ENCODE results near the gene PLCB1. TPM values are rescaled to one million over a fixed set of nuclear protein-coding genes. Genes with fewer than 3 reads are reported as not detected.

PLCB1 gene
- total RNA-seq, 2 experiments from 2014 or later, result 3.1 to 3.6 TPM

DNA sequence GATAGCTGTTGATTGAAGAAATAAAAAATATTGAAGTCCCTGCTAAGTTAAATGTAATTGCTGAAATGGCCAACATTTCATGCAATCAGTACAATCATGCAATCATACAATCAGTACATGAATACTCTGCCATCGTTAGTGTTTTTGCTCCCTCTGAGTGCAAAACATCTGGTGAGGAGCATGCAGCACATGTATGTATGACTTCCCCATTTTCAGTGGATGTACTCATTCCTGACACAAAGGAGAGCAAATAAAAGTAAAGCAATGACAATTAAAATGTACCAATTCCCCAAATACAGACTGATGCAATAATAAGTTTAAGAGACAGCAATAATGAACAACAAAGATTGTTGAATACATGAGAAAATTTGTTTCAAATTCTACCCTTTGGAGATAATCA, 140.7 kb downstream of the PLCB1 start:
- peaks cover 37% of the 10 kb centered on the region for H3K4me1 Mint-ChIP-seq (ENCODE audit: low read depth)
- no peak overlapping the region for H3K4me3 Mint-ChIP-seq
- H3K9me3 Mint-ChIP-seq, result no peaks in the 10 kb centered on the region
- ChIA-PET CTCF (interaction anchor here (0.9 kb wide), 1 partner anchor 34 kb away, joined by 3 read pairs; no protein-coding TSS in a partner anchor), POLR2A (no interaction called here)
- H3K27me3 Mint-ChIP-seq, result peaks cover 6% of the 10 kb centered on the region
- no peak for TF ChIP-seq CTCF (IDR thresholded peaks at IDR 0.05)
- no peak overlapping the region for H3K27ac Mint-ChIP-seq
- intact Hi-C loops (cut with micrococcal nuclease), result no loop called here
- DNase-seq (no peak), ATAC-seq (no peak)
- no peaks in the 10 kb centered on the region for H3K36me3 Mint-ChIP-seq (ENCODE audit: low read depth)

DNA sequence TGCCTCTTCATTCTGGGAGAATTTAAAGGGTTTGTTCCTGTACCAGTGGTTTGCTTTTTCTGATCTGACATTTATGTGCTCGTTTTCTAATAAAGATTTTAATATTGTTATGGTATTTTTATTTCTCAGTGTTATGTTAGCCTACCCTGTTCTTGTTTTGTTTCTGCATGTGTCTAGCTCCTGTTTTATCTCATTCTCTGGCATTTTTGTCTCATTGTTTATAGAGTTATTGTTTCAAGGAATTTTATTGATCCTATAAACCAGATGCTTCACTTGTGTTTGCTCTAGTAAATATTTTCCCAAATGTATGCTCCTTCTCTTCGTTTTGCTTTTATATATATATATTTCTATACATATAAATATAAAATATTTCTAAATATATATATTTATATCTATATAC, 152.8 kb downstream of the PLCB1 start:
- ChIA-PET POLR2A (interaction anchor here (0.8 kb wide), 1 partner anchor 57 kb away, joined by 4 read pairs; no protein-coding TSS in a partner anchor), CTCF (interaction anchor here (0.9 to 1.1 kb wide), 2 partner anchors 153 to 241 kb away, joined by 3 to 4 read pairs; partner anchors contain the start of gene PLCB1)
- H3K27ac Mint-ChIP-seq, result no peak overlapping the region
- H3K9me3 Mint-ChIP-seq, result no peaks in the 10 kb centered on the region
- DNase-seq (no peak), ATAC-seq (no peak)
- H3K27me3 Mint-ChIP-seq, result no peaks in the 10 kb centered on the region
- no peak overlapping the region for H3K4me3 Mint-ChIP-seq
- TF ChIP-seq CTCF (IDR thresholded peaks at IDR 0.05), result no peak
- intact Hi-C loops (cut with micrococcal nuclease), result no loop called here
- H3K36me3 Mint-ChIP-seq (ENCODE audit: low read depth), result no peaks in the 10 kb centered on the region
- no peaks in the 10 kb centered on the region for H3K4me1 Mint-ChIP-seq (ENCODE audit: low read depth)

- ChIA-PET POLR2A (interaction anchor here (1.5 kb wide), 1 partner anchor 13 kb away, joined by 5 read pairs; no protein-coding TSS in a partner anchor), CTCF (no interaction called here)
- no peaks in the 10 kb centered on the region for H3K9me3 Mint-ChIP-seq
- no peaks in the 10 kb centered on the region for H3K4me1 Mint-ChIP-seq (ENCODE audit: low read depth)
- H3K4me3 Mint-ChIP-seq, result no peak overlapping the region
- intact Hi-C loops (cut with micrococcal nuclease), result no loop called here
- no peak overlapping the region for H3K27ac Mint-ChIP-seq
- no peaks in the 10 kb centered on the region for H3K27me3 Mint-ChIP-seq
- no peak for TF ChIP-seq CTCF (IDR thresholded peaks at IDR 0.05)
- ATAC-seq (no peak), DNase-seq (no peak)
- H3K36me3 Mint-ChIP-seq (ENCODE audit: low read depth), result no peaks in the 10 kb centered on the region
Measured at GRCh38 chr20:8287340-8287739, 155.3 kb downstream of the PLCB1 start.

DNA sequence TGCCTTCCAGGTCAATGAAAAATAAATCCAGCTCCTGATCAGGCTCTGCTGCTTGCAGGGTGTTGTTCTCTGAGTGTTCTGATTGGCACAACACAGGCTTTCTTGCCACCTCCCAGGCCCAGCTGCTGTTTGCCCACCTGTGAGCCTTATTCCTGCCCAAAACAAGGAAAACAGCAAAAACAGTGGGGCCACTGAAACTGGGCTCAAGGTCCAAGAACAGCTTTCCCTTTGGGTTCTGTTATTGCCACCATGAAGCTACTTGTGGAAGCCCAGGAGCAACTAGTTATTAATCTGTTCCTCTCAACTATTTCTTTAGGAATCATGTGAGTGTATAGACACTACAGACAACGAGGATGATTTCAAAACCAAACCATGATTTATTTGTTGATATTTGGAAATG, 159.1 kb downstream of the PLCB1 start:
- no peak overlapping the region for H3K27ac Mint-ChIP-seq
- CTCF ChIA-PET, result no interaction called here

DNA sequence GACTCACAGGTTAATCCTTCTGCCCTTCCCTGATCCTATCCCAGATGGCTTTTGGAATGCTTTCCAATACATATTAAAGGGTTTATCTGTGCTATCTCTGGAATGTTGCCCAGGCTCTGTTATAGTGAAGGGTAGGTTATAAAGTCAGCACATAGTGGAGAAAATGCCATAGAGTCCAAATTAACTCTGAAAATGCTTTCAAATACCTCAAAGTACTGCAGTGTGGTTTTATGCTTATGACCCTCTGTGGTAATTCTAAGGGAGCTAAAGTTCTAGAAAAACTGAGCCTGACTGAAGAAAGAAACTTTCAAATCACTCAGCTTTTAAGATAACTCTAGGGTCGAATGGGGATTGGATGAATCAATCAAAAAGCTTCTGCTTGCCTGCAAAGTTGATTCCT, 159.8 kb downstream of the PLCB1 start:
- no peak for TF ChIP-seq CTCF (IDR thresholded peaks at IDR 0.05)
- intact Hi-C loops (cut with micrococcal nuclease), result no loop called here
- no peak overlapping the region for H3K27ac Mint-ChIP-seq
- no peaks in the 10 kb centered on the region for H3K9me3 Mint-ChIP-seq
- POLR2A ChIA-PET, result no interaction called here
- no peak overlapping the region for H3K4me3 Mint-ChIP-seq
- no peak for ATAC-seq
- H3K4me1 Mint-ChIP-seq (ENCODE audit: low read depth), result no peaks in the 10 kb centered on the region
- CTCF ChIA-PET, result interaction anchor here (1.2 to 1.3 kb wide), 2 partner anchors 12 to 15 kb away, joined by 3 to 4 read pairs; no protein-coding TSS in a partner anchor
- H3K36me3 Mint-ChIP-seq (ENCODE audit: low read depth), result no peaks in the 10 kb centered on the region
- DNase-seq, result no peak
- H3K27me3 Mint-ChIP-seq, result no peaks in the 10 kb centered on the region

More for the DNA sequence above, 159.1 kb downstream of the PLCB1 start:
- Mint-ChIP-seq H3K4me1 (ENCODE audit: low read depth) (no peaks in the 10 kb centered on the region), H3K9me3 (no peaks in the 10 kb centered on the region), H3K36me3 (ENCODE audit: low read depth) (no peaks in the 10 kb centered on the region), H3K27me3 (no peaks in the 10 kb centered on the region), H3K4me3 (no peak overlapping the region)
- TF ChIP-seq CTCF (IDR thresholded peaks at IDR 0.05), result no peak
- no peak for DNase-seq
- no peak for ATAC-seq
- intact Hi-C loops (cut with micrococcal nuclease), result no loop called here
- POLR2A ChIA-PET, result no interaction called here
